Mesenchymal stem cell (in vitro differentiated cells and primary cell): ENCODE results near the gene KMT2A.
A peak's percentile ranks its signal among the peaks of the same experiment; 100 is the strongest.

Experiments
- DNase-seq: peaks from one replicate; pipeline ENCODE4 v3.0.0-alpha.2; 2013
- H2AFZ ChIP-seq: one replicate; pipeline ENCODE4 v1.6.1; 2013; ENCODE audit warnings: low read depth, mild to moderate bottlenecking, control low read depth, inconsistent platforms, low read length, moderate library complexity
- H2AK5ac ChIP-seq: 2 replicates; pipeline ENCODE4 v1.6.1; 2013; ENCODE audit warnings: low read length, moderate library complexity, mild to moderate bottlenecking, inconsistent platforms; ENCODE audit not compliant: severe bottlenecking
- H2BK120ac ChIP-seq: one replicate; pipeline ENCODE4 v1.6.1; 2013; ENCODE audit warnings: low read depth, mild to moderate bottlenecking, inconsistent platforms, low read length, moderate library complexity
- H2BK12ac ChIP-seq, 2 experiments: one replicate each; pipeline ENCODE4 v1.6.1; 2013; ENCODE audit warnings: inconsistent platforms in 2 of 2, low read length in 2 of 2, mild to moderate bottlenecking in 2 of 2, moderate library complexity in 2 of 2, control low read depth in 1 of 2
- H2BK15ac ChIP-seq: one replicate; pipeline ENCODE4 v1.6.1; 2013; ENCODE audit warnings: mild to moderate bottlenecking, low read depth, inconsistent platforms; ENCODE audit not compliant: poor library complexity, severe bottlenecking
- H2BK5ac ChIP-seq: 2 replicates; pipeline ENCODE4 v1.6.1; 2013; ENCODE audit warnings: low read depth, mild to moderate bottlenecking, low read length, control low read depth, inconsistent platforms; ENCODE audit not compliant: poor library complexity, severe bottlenecking
- H3K14ac ChIP-seq, 2 experiments: one replicate each; pipeline ENCODE4 v1.6.1; 2013; ENCODE audit warnings: inconsistent platforms in 2 of 2, low read length in 2 of 2, control low read depth in 1 of 2, mild to moderate bottlenecking in 1 of 2, moderate library complexity in 1 of 2
- H3K18ac ChIP-seq, 2 experiments: one replicate each; pipeline ENCODE4 v1.6.1; 2013; ENCODE audit warnings: inconsistent platforms in 2 of 2, low read length in 2 of 2, control low read depth in 1 of 2, low read depth in 1 of 2, mild to moderate bottlenecking in 1 of 2
- H3K23ac ChIP-seq, 2 experiments: one replicate each; pipeline ENCODE4 v1.6.1; 2013; ENCODE audit warnings: inconsistent platforms in 2 of 2, low read length in 2 of 2, mild to moderate bottlenecking in 2 of 2, moderate library complexity in 2 of 2, control low read depth in 1 of 2
- H3K27ac ChIP-seq: 2 replicates; pipeline ENCODE4 v1.5.1; 2013; ENCODE audit warnings: mild to moderate bottlenecking, moderate library complexity, low read length, control low read depth, inconsistent platforms; ENCODE audit not compliant: poor library complexity, severe bottlenecking
- H3K27me3 ChIP-seq, 2 experiments: 2 replicates each; pipeline versions ENCODE4 v1.6.1 to v1.7.0; 2013; ENCODE audit warnings: low read length in 2 of 2, mild to moderate bottlenecking in 2 of 2, moderate library complexity in 2 of 2, control low read depth in 1 of 2, inconsistent platforms in 1 of 2; ENCODE audit not compliant: control insufficient read depth in 1 of 2, insufficient read depth in 1 of 2
- H3K36me3 ChIP-seq, 2 experiments: 2 replicates each; pipeline versions ENCODE4 v1.6.1 to v1.7.0; 2013; ENCODE audit warnings: low read length in 2 of 2, control low read depth in 1 of 2, inconsistent platforms in 1 of 2, low read depth in 1 of 2, mild to moderate bottlenecking in 1 of 2; ENCODE audit not compliant: insufficient read depth in 2 of 2, control insufficient read depth in 1 of 2
- H3K4ac ChIP-seq, 2 experiments: one replicate each; pipeline ENCODE4 v1.6.1; 2013; ENCODE audit warnings: inconsistent platforms in 2 of 2, low read length in 2 of 2, mild to moderate bottlenecking in 2 of 2, moderate library complexity in 2 of 2, control low read depth in 1 of 2, low read depth in 1 of 2
- H3K4me1 ChIP-seq: 2 replicates; pipeline ENCODE4 v1.6.1; 2013; ENCODE audit warnings: low read depth, low read length, control low read depth; ENCODE audit not compliant: control insufficient read depth, insufficient read depth
- H3K4me2 ChIP-seq: 2 replicates; pipeline ENCODE4 v1.6.1; 2013; ENCODE audit warnings: low read length, mild to moderate bottlenecking, inconsistent platforms; ENCODE audit not compliant: poor library complexity, severe bottlenecking
- H3K4me3 ChIP-seq, 2 experiments: 2 replicates each; pipeline versions ENCODE4 v1.5.1 to v1.7.0; 2013; ENCODE audit warnings: low read length in 2 of 2, mild to moderate bottlenecking in 2 of 2, control low read depth in 1 of 2, low read depth in 1 of 2; ENCODE audit not compliant: insufficient read depth in 1 of 2
- H3K79me1 ChIP-seq: replicated peaks from 2 replicates; pipeline ENCODE4 v1.6.1; 2013; ENCODE audit warnings: mild to moderate bottlenecking, control low read depth, low read length, inconsistent platforms; ENCODE audit not compliant: poor library complexity, severe bottlenecking
- H3K9ac ChIP-seq: 2 replicates; pipeline ENCODE4 v1.7.0; 2013; ENCODE audit warnings: mild to moderate bottlenecking, low read length, moderate library complexity
- H3K9me3 ChIP-seq: 2 replicates; pipeline ENCODE4 v1.7.0; 2013; ENCODE audit warnings: mild to moderate bottlenecking, low read length; ENCODE audit not compliant: control insufficient read depth
- H4K8ac ChIP-seq: one replicate; pipeline ENCODE4 v1.6.1; 2013; ENCODE audit warnings: inconsistent platforms, mild to moderate bottlenecking, low read length, moderate library complexity
- H4K91ac ChIP-seq: one replicate; pipeline ENCODE4 v1.6.1; 2013; ENCODE audit warnings: mild to moderate bottlenecking, low read length, inconsistent platforms
- WGBS: methylation state at CpG from one replicate; pipeline ENCODE4 v1.1.7; 2013; ENCODE audit warnings: mixed read lengths; 5-methylcytosine and 5-hydroxymethylcytosine counted together

The KMT2A gene

DNA sequence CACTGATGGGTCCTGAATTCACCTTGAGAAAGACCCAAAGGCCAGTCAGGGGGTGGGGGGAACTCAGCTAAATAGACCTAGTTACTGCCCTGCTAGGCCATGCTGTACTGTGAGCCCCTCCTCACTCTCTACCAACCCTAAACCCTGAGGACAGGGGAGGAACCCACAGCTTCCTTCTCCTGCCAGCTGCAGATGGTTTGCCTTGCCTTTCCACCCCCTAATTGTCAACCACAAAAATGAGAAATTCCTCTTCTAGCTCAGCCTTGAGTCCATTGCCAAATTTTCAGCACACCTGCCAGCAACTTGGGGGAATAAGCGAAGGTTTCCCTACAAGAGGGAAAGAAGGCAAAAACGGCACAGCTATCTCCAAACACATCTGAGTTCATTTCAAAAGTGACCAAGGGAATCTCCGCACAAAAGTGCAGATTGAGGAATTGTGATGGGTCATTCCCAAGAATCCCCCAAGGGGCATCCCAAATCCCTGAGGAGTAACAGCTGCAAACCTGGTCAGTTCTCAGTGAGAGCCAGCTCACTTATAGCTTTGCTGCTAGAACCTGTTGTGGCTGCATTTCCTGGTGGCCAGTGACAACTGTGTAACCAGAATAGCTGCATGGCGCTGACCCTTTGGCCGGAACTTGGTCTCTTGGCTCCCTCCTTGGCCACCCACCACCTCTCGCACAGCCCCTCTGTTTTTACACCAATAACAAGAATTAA is 88.6 kb downstream of the KMT2A start:
- Histone ChIP-seq H3K14ac (no peak overlapping the region), H2BK120ac (no peak overlapping the region), H4K8ac (no peak overlapping the region), H2AFZ (no peak overlapping the region), H2BK5ac (no peak overlapping the region), H3K23ac (no peak overlapping the region), H3K27ac (no peak overlapping the region), H3K4me3 (no peak overlapping the region), H3K18ac (no peak overlapping the region), H3K4me2 (no peak overlapping the region), H4K91ac (no peak overlapping the region), H3K9ac (no peak overlapping the region), H3K27me3 (no peaks in the 10 kb centered on the region), H3K4me1 (peaks cover 5% of the 10 kb centered on the region), H3K36me3 (peaks cover 43 to 67% of the 10 kb centered on the region in 2 experiments), H3K4ac (no peak overlapping the region), H3K9me3 (no peaks in the 10 kb centered on the region), H3K79me1 (peaks cover 15% of the 10 kb centered on the region), H2AK5ac (no peak overlapping the region), H2BK15ac (no peak overlapping the region), H2BK12ac (no peak overlapping the region)
- WGBS = 98% methylated on average over 6 of the region's 6 CpGs
- DNase-seq = no peak

DNA sequence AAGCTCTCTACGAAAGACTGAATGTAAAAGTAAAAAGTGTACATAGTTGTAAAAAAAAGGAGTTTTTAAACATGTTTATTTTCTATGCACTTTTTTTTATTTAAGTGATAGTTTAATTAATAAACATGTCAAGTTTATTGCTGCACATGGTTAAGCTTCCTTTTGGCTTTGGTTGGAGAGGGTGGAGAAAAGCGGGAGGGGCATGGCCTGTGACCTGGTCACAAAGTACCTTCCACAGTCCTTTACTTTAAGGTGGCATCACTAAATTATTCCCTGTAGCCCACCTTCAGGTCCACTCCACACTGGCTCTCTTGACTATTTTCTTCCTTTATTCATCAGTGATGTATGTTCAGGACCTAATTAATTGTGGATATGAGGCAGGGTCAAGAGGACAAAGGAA is 90.4 kb downstream of the KMT2A start:
- Histone ChIP-seq H3K27me3 (no peaks in the 10 kb centered on the region), H2BK12ac (no peak overlapping the region), H3K36me3 (peaks cover 34 to 49% of the 10 kb centered on the region in 2 experiments), H4K91ac (no peak overlapping the region), H3K79me1 (peaks cover 22% of the 10 kb centered on the region), H3K4me1 (peaks cover 9% of the 10 kb centered on the region), H3K9ac (no peak overlapping the region), H3K27ac (no peak overlapping the region), H2BK15ac (no peak overlapping the region), H3K4me2 (no peak overlapping the region), H3K18ac (no peak overlapping the region), H2AFZ (no peak overlapping the region), H4K8ac (no peak overlapping the region), H2AK5ac (no peak overlapping the region), H3K4ac (no peak overlapping the region), H3K14ac (no peak overlapping the region), H2BK120ac (no peak overlapping the region), H3K23ac (no peak overlapping the region), H2BK5ac (no peak overlapping the region), H3K4me3 (no peak overlapping the region), H3K9me3 (no peaks in the 10 kb centered on the region)
- WGBS = 100% methylated on average over 2 of the region's 2 CpGs
- no peak for DNase-seq

DNA sequence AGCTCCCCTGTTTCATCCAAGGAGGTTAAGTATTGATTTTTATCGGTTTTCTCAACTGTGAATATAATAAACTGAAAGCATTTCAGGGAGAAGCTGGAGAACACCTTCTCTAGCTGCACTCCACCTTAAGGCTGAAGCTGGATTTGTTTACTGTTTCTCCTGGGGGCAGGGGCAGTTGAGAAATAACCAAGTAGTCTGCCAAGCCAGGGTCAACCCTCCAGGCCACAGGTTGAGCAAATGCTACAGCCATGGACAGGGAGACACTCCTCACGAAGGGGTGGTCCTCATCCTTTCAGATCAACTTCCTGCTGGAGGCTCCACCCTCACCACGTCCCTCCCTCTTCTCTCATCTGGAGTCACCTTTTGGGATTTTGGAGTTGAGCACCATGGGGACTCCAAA is 90.8 kb downstream of the KMT2A start, which contains the start of gene TTC36:
TTC36 (plus strand) TSS at position 366 of the 400 bp plus-strand sequence; CDS start at position 387, 21 bp downstream.
- no peaks in the 10 kb centered on the region for H3K9me3 ChIP-seq
- no peak within 1 kb of the TSS for H3K27ac ChIP-seq
- H3K4ac ChIP-seq = peak within 1 kb of the TSS in 1 of 2 experiments; percentile 24
- H3K79me1 ChIP-seq = peaks cover 26% of the 10 kb centered on the region
- peaks cover 13% of the 10 kb centered on the region for H3K4me1 ChIP-seq
- peaks cover 30 to 45% of the 10 kb centered on the region in 2 experiments for H3K36me3 ChIP-seq
- no peak within 1 kb of the TSS for H3K4me2 ChIP-seq
- H3K14ac ChIP-seq = no peak within 1 kb of the TSS
- H3K18ac ChIP-seq = no peak within 1 kb of the TSS
- no peak for DNase-seq
- H3K23ac ChIP-seq = no peak within 1 kb of the TSS
- 76% methylated on average over 3 of the region's 3 CpGs for WGBS
- no peak within 1 kb of the TSS for H2BK120ac ChIP-seq
- no peak within 1 kb of the TSS for H2BK5ac ChIP-seq
- H4K8ac ChIP-seq = no peak within 1 kb of the TSS
- no peaks in the 10 kb centered on the region for H3K27me3 ChIP-seq
- H2BK12ac ChIP-seq = no peak within 1 kb of the TSS
- no peak within 1 kb of the TSS for H3K9ac ChIP-seq
- no peak within 1 kb of the TSS for H2AFZ ChIP-seq
- H2BK15ac ChIP-seq = no peak within 1 kb of the TSS
- H3K4me3 ChIP-seq = no peak within 1 kb of the TSS
- no peak within 1 kb of the TSS for H2AK5ac ChIP-seq
- H4K91ac ChIP-seq = no peak within 1 kb of the TSS

DNA sequence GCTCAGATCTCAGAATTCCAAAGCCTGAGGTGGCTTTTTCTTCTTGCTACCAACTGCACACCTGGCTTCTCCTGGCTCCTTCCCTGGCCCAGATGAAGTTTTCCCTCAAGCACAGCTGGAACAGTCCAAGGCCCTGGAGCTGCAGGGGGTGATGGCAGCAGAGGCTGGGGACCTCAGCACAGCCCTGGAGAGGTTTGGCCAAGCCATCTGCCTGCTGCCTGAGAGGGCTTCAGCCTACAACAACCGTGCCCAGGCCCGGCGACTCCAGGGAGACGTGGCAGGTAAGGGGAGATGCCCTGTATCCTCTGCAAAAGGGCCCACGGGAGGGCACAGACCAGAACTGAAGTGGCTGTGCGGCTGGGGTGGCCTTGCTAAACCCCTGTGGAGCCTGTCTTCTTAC is 92.2 kb downstream of the KMT2A start:
- no peak overlapping the region for H2BK12ac ChIP-seq
- peaks cover 34% of the 10 kb centered on the region for H3K79me1 ChIP-seq
- no peak overlapping the region for H2BK15ac ChIP-seq
- H2BK120ac ChIP-seq = no peak overlapping the region
- no peak overlapping the region for H3K14ac ChIP-seq
- WGBS = 96% methylated on average over 6 of the region's 6 CpGs
- H2BK5ac ChIP-seq = no peak overlapping the region
- no peak overlapping the region for H2AK5ac ChIP-seq
- no peak overlapping the region for H3K27ac ChIP-seq
- H3K23ac ChIP-seq = no peak overlapping the region
- no peak overlapping the region for H4K91ac ChIP-seq
- no peak overlapping the region for H3K18ac ChIP-seq
- no peak overlapping the region for H3K4me2 ChIP-seq
- H3K36me3 ChIP-seq = peaks cover 31 to 32% of the 10 kb centered on the region in 2 experiments
- H3K4ac ChIP-seq = no peak overlapping the region
- H2AFZ ChIP-seq = no peak overlapping the region
- H3K27me3 ChIP-seq = no peaks in the 10 kb centered on the region
- H3K4me3 ChIP-seq = no peak overlapping the region
- peaks cover 18% of the 10 kb centered on the region for H3K4me1 ChIP-seq
- no peaks in the 10 kb centered on the region for H3K9me3 ChIP-seq
- no peak overlapping the region for H3K9ac ChIP-seq
- no peak for DNase-seq
- no peak overlapping the region for H4K8ac ChIP-seq
